NCI-H2081 (cell line): ENCODE data around the gene TNFRSF25.

Source experiments
- DNase-seq, 2 experiments: peaks; one replicate each; lab custom pipeline; 2025; lab: John Stamatoyannopoulos, UW

The TNFRSF25 gene

DNA sequence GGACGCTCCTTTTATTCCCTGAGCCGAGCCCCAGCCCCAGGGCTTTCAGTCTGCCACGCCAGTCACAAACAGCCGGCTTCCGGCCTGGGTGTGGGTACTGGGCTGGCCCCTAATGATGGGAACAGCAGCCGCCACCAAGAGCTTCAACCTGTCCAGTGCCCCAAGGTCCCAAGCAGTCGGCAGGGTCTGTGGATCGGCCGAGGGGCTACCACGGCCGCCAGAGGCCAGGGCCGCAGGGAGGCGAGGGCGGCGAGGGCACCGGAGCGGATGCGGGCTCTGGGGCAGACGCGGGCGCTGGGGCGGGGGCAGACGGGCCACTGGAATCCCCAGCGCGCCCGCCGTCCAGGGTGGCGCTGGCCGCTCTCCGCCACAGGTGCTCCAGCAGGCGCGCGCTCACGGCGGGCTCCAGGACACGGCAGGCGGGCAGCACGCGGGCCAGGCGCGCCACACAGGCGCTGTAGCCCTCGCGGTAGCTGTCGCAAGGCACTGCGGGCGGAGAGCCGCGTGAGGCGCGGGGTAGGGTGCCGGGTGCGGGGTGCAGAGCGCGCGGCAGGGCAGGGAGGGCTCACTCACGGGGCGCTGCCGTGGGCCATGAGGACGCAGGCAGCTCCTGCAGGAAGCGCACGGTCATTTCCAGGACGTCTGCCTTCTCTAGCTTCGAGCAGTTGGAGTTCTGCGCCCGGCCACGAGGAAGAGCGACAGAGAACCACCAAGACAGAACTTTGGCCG lies 47.1 kb downstream of the TNFRSF25 start:
- no peak for DNase-seq

DNA sequence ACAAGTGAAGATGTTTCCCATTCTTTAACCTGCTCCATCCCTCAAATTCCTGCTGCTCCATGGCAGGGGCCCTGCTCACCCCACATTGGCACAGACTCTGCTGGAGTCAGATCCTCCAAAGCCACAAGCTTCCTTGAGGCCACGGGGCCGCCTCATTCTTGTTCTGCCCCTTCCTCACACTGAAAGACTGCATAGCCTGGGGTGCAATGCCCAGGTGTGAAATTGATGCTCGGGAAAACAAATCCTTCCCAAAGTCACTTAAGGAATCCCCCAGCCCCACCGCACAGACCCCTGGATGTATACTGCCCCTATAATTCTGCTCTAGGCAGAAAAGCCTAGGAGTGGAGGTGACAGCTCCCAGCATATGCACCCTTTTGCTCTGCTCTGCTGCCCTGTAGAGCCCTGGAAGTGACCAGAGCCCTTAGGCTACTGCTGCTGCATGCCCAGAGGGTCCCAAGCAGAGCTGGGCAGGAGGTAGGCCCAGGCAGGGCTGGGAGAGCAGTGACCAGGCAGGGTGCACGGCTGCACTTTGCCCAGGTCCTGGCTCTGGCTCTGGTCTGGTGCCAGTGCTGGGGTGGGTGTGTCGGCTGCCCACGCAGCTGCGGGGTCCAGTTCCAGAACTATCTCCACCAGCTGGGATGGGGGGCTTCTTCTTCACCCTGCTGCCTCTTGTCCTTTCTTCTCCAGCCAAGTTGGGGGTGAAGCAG lies 47.9 kb downstream of the TNFRSF25 start:
- DNase-seq = no peak

DNA sequence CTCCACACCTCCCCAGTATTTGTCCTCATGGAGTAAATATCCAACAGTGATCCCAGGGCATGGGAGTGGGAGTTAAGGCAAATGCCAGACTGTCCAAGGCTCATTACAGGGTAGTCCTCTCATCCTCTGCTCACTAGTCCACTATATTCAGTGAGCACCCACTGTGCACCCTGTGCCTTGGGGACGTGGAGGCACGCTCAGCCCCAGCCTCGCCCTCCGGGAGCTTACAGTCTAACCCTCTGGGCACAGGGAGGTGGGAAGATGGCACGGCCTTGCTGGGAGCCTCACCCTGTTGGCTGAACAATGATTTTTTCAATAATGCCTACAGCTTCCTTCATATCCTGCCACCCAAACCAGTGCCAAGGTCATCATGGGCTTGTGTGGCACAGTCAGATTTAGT lies 49.1 kb downstream of the TNFRSF25 start:
- DNase-seq = no peak

DNA sequence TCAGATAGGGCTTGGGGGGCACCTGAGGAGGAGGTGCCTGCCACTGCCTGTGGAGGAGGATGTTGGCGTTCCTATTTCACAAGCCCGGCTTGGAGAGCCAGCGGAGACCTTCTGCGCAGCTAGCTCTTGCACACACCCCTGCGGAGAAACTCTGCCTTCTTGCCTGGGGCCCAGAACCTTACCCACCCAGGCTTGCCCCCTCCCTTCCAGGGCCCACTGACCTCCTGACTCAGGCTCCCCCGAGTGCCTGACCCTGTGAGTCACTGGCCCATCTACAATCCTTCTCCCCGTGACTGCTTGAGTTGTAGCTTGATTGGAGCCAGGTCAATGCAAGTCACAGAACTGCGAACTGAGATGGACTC lies 49.7 kb downstream of the TNFRSF25 start:
- DNase-seq = no peak

DNA sequence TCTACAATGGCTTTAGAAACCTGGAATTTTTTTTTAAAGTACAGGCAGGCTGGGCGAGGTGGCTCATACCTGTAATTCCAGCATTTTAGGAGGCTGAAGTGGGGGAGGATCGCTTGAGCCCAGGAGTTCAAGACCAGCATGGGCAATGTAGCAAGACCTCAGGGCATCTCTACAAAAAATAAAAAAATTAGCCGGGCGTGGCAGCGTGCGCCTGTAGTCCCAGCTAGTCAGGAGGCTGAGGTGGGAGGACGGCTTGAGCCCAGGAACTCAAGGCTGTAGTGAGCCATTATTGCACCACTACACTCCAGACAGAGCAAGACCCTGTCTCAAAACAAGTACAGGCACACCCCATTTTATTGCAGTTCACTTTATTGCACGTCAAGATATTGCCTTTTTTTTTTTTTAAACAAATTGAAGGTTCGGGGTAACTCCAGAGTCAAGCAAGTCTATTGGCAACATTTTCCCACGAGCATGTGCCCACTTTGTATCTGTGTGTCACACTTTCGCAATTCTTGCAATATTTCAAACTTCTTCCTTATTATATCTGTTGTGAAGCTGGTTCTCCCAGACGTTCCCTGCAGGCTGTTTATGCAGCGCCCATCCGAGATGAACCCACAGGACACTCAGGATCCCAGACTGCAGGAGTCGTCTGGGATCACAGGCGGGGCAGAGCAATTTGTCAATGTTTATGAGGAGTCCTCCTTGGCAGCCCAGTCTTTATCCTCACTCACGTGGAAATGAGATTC lies 50.9 kb downstream of the TNFRSF25 start:
- DNase-seq = no peak

DNA sequence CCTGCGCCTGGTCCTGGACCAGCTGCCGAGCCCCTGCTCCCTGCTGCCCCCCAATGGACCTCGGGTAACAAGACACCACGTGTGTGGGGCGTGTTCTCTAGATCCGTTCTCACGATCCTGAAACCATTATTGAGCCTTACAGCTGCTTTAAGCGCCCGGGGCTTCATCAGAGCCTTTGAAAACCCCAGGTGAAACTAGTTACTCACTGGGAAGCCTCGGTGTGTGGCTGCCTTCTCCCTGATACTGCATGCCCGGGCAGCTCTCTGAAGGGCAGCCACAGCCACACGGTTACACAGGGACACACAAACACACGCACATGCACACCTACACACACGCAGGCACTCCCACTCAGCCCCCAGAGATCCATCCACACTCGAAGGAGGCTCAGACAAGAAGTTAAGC lies 51.5 kb downstream of the TNFRSF25 start:
- DNase-seq = peak; percentile 18 to 49

DNA sequence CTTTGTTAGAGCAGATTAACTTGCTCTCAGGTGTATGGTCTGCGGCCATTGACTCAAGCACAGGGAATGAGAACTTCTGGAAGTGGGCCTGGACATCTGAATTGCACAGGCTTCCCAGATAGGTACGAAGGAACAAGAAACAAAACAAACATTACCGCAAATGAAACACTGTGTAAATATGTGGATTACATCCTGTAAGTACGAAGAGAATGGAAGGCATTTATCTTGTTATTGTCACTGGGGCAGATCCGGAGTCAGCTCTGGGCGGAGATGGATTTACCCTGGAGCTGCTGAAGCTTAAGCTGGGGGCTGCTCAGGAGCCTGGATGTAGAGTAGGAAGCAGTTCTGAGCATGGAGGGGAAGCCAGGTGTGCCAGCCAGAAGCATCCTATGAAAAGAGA lies 53.1 kb downstream of the TNFRSF25 start:
- peak; percentile 47 to 75 for DNase-seq
